Gastroesophageal sphincter (tissue), 4 donors: ENCODE measurements around the gene SLC35G6. TPM values are rescaled to one million over a fixed set of nuclear protein-coding genes. Genes with fewer than 3 reads are reported as not detected.
A peak's percentile ranks its signal among the peaks of the same experiment; 100 is the strongest.

ENCODE experiments used
- ATAC-seq: fragments of 150-250 bp; one replicate; pipeline ENCODE4 v1.9.1; 2016; ENCODE audit warnings: mild to moderate bottlenecking, moderate library complexity
- H3K27ac ChIP-seq, 4 donors: fragments of 200-600 bp; sonication (generic) in 3 of 4; 1 replicate in 3 of 4; 2 replicates in 1 of 4; pipeline ENCODE4 v1.5.1; 2016 to 2019
- H3K27me3 ChIP-seq: fragments of 200-600 bp; sonication (generic); one replicate; pipeline ENCODE4 v1.5.1; 2019
- H3K36me3 ChIP-seq, 2 donors: fragments of 200-600 bp; sonication (generic); one replicate each; pipeline ENCODE4 v1.5.1; 2019; ENCODE audit warnings: control low read depth in 1 of 2
- H3K4me1 ChIP-seq, 3 donors: fragments of 200-600 bp; sonication (generic); 1 replicate in 2 of 3; 2 replicates in 1 of 3; pipeline ENCODE4 v1.5.1; 2016 to 2019; ENCODE audit warnings: control low read depth in 2 of 3
- H3K4me3 ChIP-seq, 2 donors: fragments of 200-600 bp; sonication (generic); one replicate each; pipeline ENCODE4 v1.5.1; 2019; ENCODE audit warnings: mild to moderate bottlenecking in 1 of 2, moderate library complexity in 1 of 2
- H3K9me3 ChIP-seq, 3 donors: fragments of 200-600 bp; sonication (generic); one replicate each; pipeline ENCODE4 v1.5.1; 2017 to 2019; ENCODE audit warnings: control low read depth in 2 of 3
- EP300 ChIP-seq: sonication (generic); formaldehyde crosslinking; IDR thresholded peaks from one replicate; pipeline ENCODE4 v1.6.1; 2017; ENCODE audit warnings: antibody characterized with exemption, mild to moderate bottlenecking
- POLR2A ChIP-seq, 2 donors: fragments of 450-650 bp; IDR thresholded peaks; one replicate each; pipeline ENCODE4 v1.6.1; 2017; ENCODE audit warnings: antibody characterized with exemption in 2 of 2, mild to moderate bottlenecking in 2 of 2, moderate library complexity in 1 of 2
- POLR2AphosphoS5 ChIP-seq: sonication (generic); formaldehyde crosslinking; IDR thresholded peaks from one replicate; pipeline ENCODE4 v1.6.1; 2017; ENCODE audit warnings: antibody characterized with exemption
- WGBS, 2 donors: methylation state at CpG; one replicate each; pipeline ENCODE4 v1.1.5; 2018; ENCODE audit warnings: low coverage in 1 of 2; 5-methylcytosine and 5-hydroxymethylcytosine counted together
- total RNA-seq, 4 donors: library from RNA; depleted of rRNA; stranded (reverse); fragments of >200 nt; gene quantifications; one replicate each; pipeline ENCODE4 v1.1.0, GENCODE V29; 2016
- TF ChIP-seq, protein P1 (sequence below), 4 experiments: fragments of 200-600 bp in 2 of 4; fragments of 450-650 bp in 2 of 4; sonication (generic) in 1 of 4; IDR thresholded peaks; one replicate each; pipeline ENCODE4 v1.5.1; 2017 to 2019; ENCODE audit warnings: antibody characterized with exemption in 4 of 4, mild to moderate bottlenecking in 2 of 4, moderate library complexity in 2 of 4

The SLC35G6 gene
- total RNA-seq, 4 donors from 2014 or later, result not detected

- Histone ChIP-seq H3K4me1 (peaks cover 5 to 68% (median 36%) of the 10 kb centered on the region in 3 donors), H3K27me3 (peaks cover 94% of the 10 kb centered on the region), H3K36me3 (no peaks in the 10 kb centered on the region), H3K9me3 (no peaks in the 10 kb centered on the region), H3K27ac (peak overlapping the region in 2 of 4 donors; percentile 1 to 49), H3K4me3 (peak overlapping the region in 1 of 2 donors; percentile 49)
- ATAC-seq, result no peak
- TF ChIP-seq POLR2A (IDR thresholded peaks at IDR 0.05) (no peak), POLR2AphosphoS5 (no peak), EP300 (no peak)
- TF ChIP-seq, protein P1, sequence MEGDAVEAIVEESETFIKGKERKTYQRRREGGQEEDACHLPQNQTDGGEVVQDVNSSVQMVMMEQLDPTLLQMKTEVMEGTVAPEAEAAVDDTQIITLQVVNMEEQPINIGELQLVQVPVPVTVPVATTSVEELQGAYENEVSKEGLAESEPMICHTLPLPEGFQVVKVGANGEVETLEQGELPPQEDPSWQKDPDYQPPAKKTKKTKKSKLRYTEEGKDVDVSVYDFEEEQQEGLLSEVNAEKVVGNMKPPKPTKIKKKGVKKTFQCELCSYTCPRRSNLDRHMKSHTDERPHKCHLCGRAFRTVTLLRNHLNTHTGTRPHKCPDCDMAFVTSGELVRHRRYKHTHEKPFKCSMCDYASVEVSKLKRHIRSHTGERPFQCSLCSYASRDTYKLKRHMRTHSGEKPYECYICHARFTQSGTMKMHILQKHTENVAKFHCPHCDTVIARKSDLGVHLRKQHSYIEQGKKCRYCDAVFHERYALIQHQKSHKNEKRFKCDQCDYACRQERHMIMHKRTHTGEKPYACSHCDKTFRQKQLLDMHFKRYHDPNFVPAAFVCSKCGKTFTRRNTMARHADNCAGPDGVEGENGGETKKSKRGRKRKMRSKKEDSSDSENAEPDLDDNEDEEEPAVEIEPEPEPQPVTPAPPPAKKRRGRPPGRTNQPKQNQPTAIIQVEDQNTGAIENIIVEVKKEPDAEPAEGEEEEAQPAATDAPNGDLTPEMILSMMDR (IDR thresholded peaks at IDR 0.05), result no peak
- WGBS, 2 donors, result 19 to 30% methylated on average over 18 to 20 of the region's 48 CpGs
Measured at GRCh38 chr17:7437950-7438614, 43.2 kb upstream of the SLC35G6 start.

DNA sequence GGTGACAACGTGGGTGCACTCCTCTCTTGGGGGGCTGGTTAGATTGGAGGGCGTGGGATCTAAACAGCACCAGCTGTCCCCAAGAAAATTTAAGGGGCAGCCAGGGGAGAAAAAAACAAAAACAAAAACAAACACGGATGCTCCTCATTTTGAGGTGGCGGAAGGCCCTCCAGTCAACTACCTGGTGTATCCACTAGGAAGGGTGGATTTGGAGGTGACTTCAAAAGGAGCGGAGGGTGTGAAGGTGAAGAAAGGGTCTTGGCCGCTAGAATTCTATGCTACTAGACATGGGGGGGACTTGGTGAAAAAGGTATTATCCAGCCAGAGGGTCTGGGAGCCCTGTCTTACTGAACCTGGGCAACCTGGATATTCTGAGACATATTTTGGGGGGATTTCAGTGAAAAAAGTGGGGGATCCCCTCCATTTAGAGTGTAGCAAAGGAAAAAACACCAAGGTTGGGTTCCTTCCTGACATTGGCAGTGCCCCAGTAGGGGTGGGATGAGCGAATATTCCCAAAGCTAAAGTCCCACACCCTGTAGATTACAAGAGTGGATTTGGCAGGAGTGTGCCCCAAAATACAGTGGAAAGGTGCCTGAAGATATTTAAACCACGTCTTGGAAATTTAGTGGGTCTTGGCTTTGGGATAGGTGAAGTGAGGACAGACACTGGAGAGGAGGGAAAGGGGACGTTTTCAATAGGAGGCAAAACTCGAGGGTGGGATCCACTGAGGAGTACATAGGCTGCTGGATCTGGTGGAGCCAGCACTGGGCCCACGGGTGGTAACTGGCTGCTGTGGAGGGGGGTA is 42.4 kb upstream of the SLC35G6 start:
- H3K4me1 ChIP-seq, result peaks cover 5 to 68% (median 36%) of the 10 kb centered on the region in 3 donors
- H3K4me3 ChIP-seq, result peak overlapping the region in 1 of 2 donors; percentile 49
- WGBS, 2 donors, result 51 to 53% methylated on average over 8 to 11 of the region's 11 CpGs
- no peak for ATAC-seq
- no peak for TF ChIP-seq EP300
- no peak for TF ChIP-seq POLR2A (IDR thresholded peaks at IDR 0.05)
- no peak for TF ChIP-seq POLR2AphosphoS5
- TF ChIP-seq, protein P1 (IDR thresholded peaks at IDR 0.05), result no peak
- H3K9me3 ChIP-seq, result no peaks in the 10 kb centered on the region
- H3K27me3 ChIP-seq, result peaks cover 93% of the 10 kb centered on the region
- H3K36me3 ChIP-seq, result no peaks in the 10 kb centered on the region
- H3K27ac ChIP-seq, result no peak overlapping the region

DNA sequence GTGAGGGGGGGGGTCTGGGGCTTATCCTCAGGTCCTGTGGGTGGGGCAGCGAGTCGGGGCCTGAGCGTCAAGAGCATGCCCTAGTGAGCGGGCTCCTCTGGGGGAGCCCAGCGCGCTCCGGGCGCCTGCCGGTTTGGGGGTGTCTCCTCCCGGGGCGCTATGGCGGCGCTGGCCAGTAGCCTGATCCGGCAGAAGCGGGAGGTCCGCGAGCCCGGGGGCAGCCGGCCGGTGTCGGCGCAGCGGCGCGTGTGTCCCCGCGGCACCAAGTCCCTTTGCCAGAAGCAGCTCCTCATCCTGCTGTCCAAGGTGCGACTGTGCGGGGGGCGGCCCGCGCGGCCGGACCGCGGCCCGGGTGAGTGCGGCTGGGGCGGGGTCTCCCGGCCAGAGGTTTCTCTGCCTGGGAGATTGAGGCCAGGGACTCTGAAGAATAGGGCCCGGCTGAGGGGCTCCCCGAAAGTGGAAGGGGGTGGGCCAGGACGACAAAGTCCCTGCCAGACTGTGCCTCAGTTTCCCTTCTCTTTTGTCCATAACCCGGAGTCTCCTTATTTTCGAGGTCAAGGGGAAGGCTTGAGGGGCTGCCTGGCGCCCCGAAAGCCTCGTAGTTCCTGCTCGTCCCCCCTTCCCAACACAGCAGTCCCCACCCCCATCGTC is 41.7 kb upstream of the SLC35G6 start, which contains the start of gene FGF11:
Gene FGF11, plus strand, starts transcription at position 51 of the 651 bp plus-strand sequence. Its CDS starts 109 bp downstream, at position 160.
- Histone ChIP-seq H3K9me3 (no peaks in the 10 kb centered on the region), H3K4me1 (peaks cover 5 to 68% (median 36%) of the 10 kb centered on the region in 3 donors), H3K36me3 (no peaks in the 10 kb centered on the region), H3K27ac (peak within 1 kb of the TSS in 2 of 4 donors; percentile 1 to 49), H3K27me3 (peaks cover 93% of the 10 kb centered on the region), H3K4me3 (peak within 1 kb of the TSS in 1 of 2 donors; percentile 49)
- 0 to 3% methylated on average over 9 to 10 of the region's 50 CpGs for WGBS, 2 donors
- TF ChIP-seq POLR2A (IDR thresholded peaks at IDR 0.05) (no peak), POLR2AphosphoS5 (no peak), EP300 (no peak)
- TF ChIP-seq, protein P1 (IDR thresholded peaks at IDR 0.05), result no peak
- ATAC-seq, result no peak

- no peak for TF ChIP-seq POLR2AphosphoS5
- H3K36me3 ChIP-seq, result no peaks in the 10 kb centered on the region
- peaks cover 5 to 68% (median 41%) of the 10 kb centered on the region in 3 donors for H3K4me1 ChIP-seq
- no peak for ATAC-seq
- H3K4me3 ChIP-seq, result peak overlapping the region in 1 of 2 donors; percentile 47
- 0% methylated on average over 8 to 9 of the region's 46 CpGs for WGBS, 2 donors
- no peak overlapping the region for H3K27ac ChIP-seq
- no peaks in the 10 kb centered on the region for H3K9me3 ChIP-seq
- peaks cover 95% of the 10 kb centered on the region for H3K27me3 ChIP-seq
Measured at GRCh38 chr17:7440113-7440833, 41.0 kb upstream of the SLC35G6 start.
